A549 (cell line): ENCODE results near the gene SLF2. TPM values are rescaled to one million over a fixed set of nuclear protein-coding genes. Genes with fewer than 3 reads are reported as not detected.

Experiments used
- ATAC-seq, 2 experiments: fragments of 200-7000 bp in 1 of 2; fragments of >200 bp in 1 of 2; cut with Nextera tagmentation in 1 of 2; cut with Tn5 transposase in 1 of 2; 3 replicates each; pipeline versions ENCODE4 v1.8.0 to v1.9.1; 2018 to 2020; ENCODE audit warnings: mild to moderate bottlenecking in 1 of 2, moderate library complexity in 1 of 2
- CTCF ChIA-PET: fragments of 300-600 bp; sonication (Branson Sonifier 250); formaldehyde crosslinking; extraction: SDS; loops from one replicate; lab custom pipeline; 2021; ENCODE audit warnings: antibody characterized with exemption, inconsistent platforms; lab: Yijun Ruan, JAX
- POLR2A ChIA-PET: fragments of 350-600 bp; formaldehyde crosslinking; extraction: SDS; loops from one replicate; lab custom pipeline; 2021; ENCODE audit warnings: antibody characterized with exemption, inconsistent platforms; lab: Yijun Ruan, JAX
- DNase-seq, 2 experiments: peaks; one replicate each; pipeline versions ENCODE4 v3.0.0 to v3.0.0-alpha.2; 2011 to 2016; ENCODE audit warnings: low read depth in 1 of 2, low spot score in 1 of 2
- FAIRE-seq: peaks from 2 replicates; lab custom pipeline; 2011; peaks lifted over from hg19 to GRCh38; lab: Jason Lieb, UNC
- H3K27ac ChIP-seq, 2 experiments: fragments of >200 bp; sonication (Bioruptor Twin); formaldehyde crosslinking; 3 replicates each; pipeline ENCODE4 v1.5.1; 2016 to 2017
- H3K4me1 ChIP-seq: fragments of >200 bp; sonication (Bioruptor Twin); formaldehyde crosslinking; 3 replicates; pipeline ENCODE4 v1.6.1; 2016
- H3K4me2 ChIP-seq: fragments of >200 bp; sonication (Bioruptor Twin); formaldehyde crosslinking; 3 replicates; pipeline ENCODE4 v1.6.1; 2016
- H3K4me3 ChIP-seq: fragments of >200 bp; sonication (Bioruptor Twin); formaldehyde crosslinking; 3 replicates; pipeline ENCODE4 v1.5.1; 2016
- H3K9me3 ChIP-seq: fragments of >200 bp; sonication (Bioruptor Twin); formaldehyde crosslinking; 3 replicates; pipeline ENCODE4 v1.6.1; 2016
- BHLHE40 ChIP-seq: IDR thresholded peaks from 2 replicates; pipeline ENCODE4 v1.6.1; 2012; ENCODE audit warnings: low read depth, low read length, inconsistent platforms
- CHD4 ChIP-seq: fragments of 200-600 bp; sonication (generic); IDR thresholded peaks from 2 replicates; pipeline ENCODE4 v1.6.1; 2016; ENCODE audit warnings: antibody characterized with exemption, mild to moderate bottlenecking, borderline replicate concordance
- CTCF ChIP-seq: fragments of >200 bp; sonication (Bioruptor Twin); formaldehyde crosslinking; IDR thresholded peaks from 3 replicates; pipeline ENCODE4 v1.5.1; 2016
- E2F6 ChIP-seq: IDR thresholded peaks from 2 replicates; pipeline ENCODE4 v1.6.1; 2012; ENCODE audit warnings: low read depth, borderline replicate concordance
- EHF ChIP-seq: fragments of 250-450 bp; sonication (Bioruptor Pico); IDR thresholded peaks from 2 replicates; pipeline ENCODE4 v1.5.0; 2020; ENCODE audit warnings: mild to moderate bottlenecking
- EP300 ChIP-seq, 2 experiments: fragments of >200 bp; sonication (Bioruptor Twin); formaldehyde crosslinking; IDR thresholded peaks; 2 replicates in 1 of 2; 3 replicates in 1 of 2; pipeline ENCODE4 v1.6.1; 2016 to 2017
- FOSL2 ChIP-seq, 2 experiments: fragments of 450-650 bp in 1 of 2; fragments of >200 bp in 1 of 2; sonication (Bioruptor Twin) in 1 of 2; formaldehyde crosslinking; IDR thresholded peaks; 2 replicates each; pipeline versions ENCODE4 v1.5.0 to v1.6.1; 2016 to 2020; ENCODE audit warnings: mild to moderate bottlenecking in 1 of 2, moderate library complexity in 1 of 2
- FOXS1 ChIP-seq: fragments of 250-450 bp; sonication (Bioruptor Pico); IDR thresholded peaks from 2 replicates; pipeline ENCODE4 v1.5.0; 2020; ENCODE audit warnings: mild to moderate bottlenecking, moderate library complexity
- HDAC2 ChIP-seq: fragments of 200-600 bp; sonication (generic); IDR thresholded peaks from 2 replicates; pipeline ENCODE4 v1.6.1; 2016
- HEYL ChIP-seq: fragments of 250-450 bp; sonication (Bioruptor Pico); IDR thresholded peaks from 2 replicates; pipeline ENCODE4 v1.8.0; 2021; ENCODE audit warnings: mild to moderate bottlenecking, moderate library complexity
- HMGXB4 ChIP-seq: fragments of 250-450 bp; sonication (Bioruptor Pico); IDR thresholded peaks from 2 replicates; pipeline ENCODE4 v1.5.0; 2021; ENCODE audit warnings: mild to moderate bottlenecking, moderate library complexity, borderline replicate concordance
- HOXA7 ChIP-seq: fragments of 250-450 bp; sonication (Bioruptor Pico); IDR thresholded peaks from 2 replicates; pipeline ENCODE4 v1.5.0; 2020; ENCODE audit warnings: mild to moderate bottlenecking, moderate library complexity
- JUN ChIP-seq, 2 experiments: fragments of >200 bp; sonication (Bioruptor Twin); formaldehyde crosslinking; IDR thresholded peaks; 2 replicates in 1 of 2; 3 replicates in 1 of 2; pipeline ENCODE4 v1.6.1; 2016 to 2017
- JUNB ChIP-seq: fragments of >200 bp; sonication (Bioruptor Twin); formaldehyde crosslinking; IDR thresholded peaks from 2 replicates; pipeline ENCODE4 v1.6.1; 2016
- KDM5A ChIP-seq: fragments of 200-600 bp; sonication (generic); IDR thresholded peaks from 2 replicates; pipeline ENCODE4 v1.6.1; 2016; ENCODE audit warnings: antibody characterized with exemption, mild to moderate bottlenecking
- MAX ChIP-seq: IDR thresholded peaks from 2 replicates; pipeline ENCODE4 v1.6.1; 2012
- NPAS2 ChIP-seq: fragments of 250-450 bp; sonication (Bioruptor Pico); IDR thresholded peaks from 2 replicates; pipeline ENCODE4 v1.8.0; 2022; ENCODE audit warnings: mild to moderate bottlenecking, moderate library complexity, borderline replicate concordance
- NR3C1 ChIP-seq: fragments of >200 bp; sonication (Bioruptor Twin); formaldehyde crosslinking; IDR thresholded peaks from 3 replicates; pipeline ENCODE4 v1.6.1; 2017
- PBX3 ChIP-seq: IDR thresholded peaks from 2 replicates; pipeline ENCODE4 v1.6.1; 2012
- PHF8 ChIP-seq: fragments of 200-600 bp; sonication (generic); IDR thresholded peaks from 2 replicates; pipeline ENCODE4 v1.6.1; 2016; ENCODE audit warnings: low read depth, mild to moderate bottlenecking, antibody characterized with exemption, moderate library complexity, borderline replicate concordance
- RAD21 ChIP-seq, 2 experiments: fragments of >200 bp in 1 of 2; sonication (Bioruptor Twin) in 1 of 2; formaldehyde crosslinking in 1 of 2; IDR thresholded peaks in 1 of 2; conservative IDR thresholded peaks in 1 of 2; 2 replicates in 1 of 2; 3 replicates in 1 of 2; pipeline ENCODE4 v1.6.1; 2012 to 2018; ENCODE audit warnings: inconsistent platforms in 1 of 2
- RARB ChIP-seq: fragments of 250-450 bp; sonication (Bioruptor Pico); IDR thresholded peaks from 2 replicates; pipeline ENCODE4 v1.8.0; 2021; ENCODE audit warnings: mild to moderate bottlenecking, moderate library complexity
- RCOR1 ChIP-seq: fragments of 150-350 bp; IDR thresholded peaks from 2 replicates; pipeline ENCODE4 v1.6.1; 2014; ENCODE audit warnings: antibody characterized with exemption, low read length, low read depth
- SMC3 ChIP-seq: fragments of >200 bp; sonication (Bioruptor Twin); formaldehyde crosslinking; IDR thresholded peaks from 3 replicates; pipeline ENCODE4 v1.6.1; 2018; ENCODE audit warnings: inconsistent platforms
- TFCP2L1 ChIP-seq: fragments of 250-450 bp; sonication (Bioruptor Pico); IDR thresholded peaks from 2 replicates; pipeline ENCODE4 v1.5.0; 2021; ENCODE audit warnings: mild to moderate bottlenecking
- USF2 ChIP-seq: fragments of 450-650 bp; IDR thresholded peaks from 2 replicates; pipeline ENCODE4 v1.6.1; 2014; ENCODE audit warnings: antibody characterized with exemption
- ZC3H11A ChIP-seq: fragments of 450-650 bp; IDR thresholded peaks from 2 replicates; pipeline ENCODE4 v1.6.1; 2014; ENCODE audit warnings: antibody characterized with exemption, mild to moderate bottlenecking
- ZFP36 ChIP-seq: fragments of 450-650 bp; IDR thresholded peaks from 2 replicates; pipeline ENCODE4 v1.6.1; 2014; ENCODE audit warnings: borderline replicate concordance; ENCODE audit not compliant: partially characterized antibody
- ZSCAN20 ChIP-seq: fragments of 250-450 bp; sonication (Bioruptor Pico); IDR thresholded peaks from 2 replicates; pipeline ENCODE4 v1.8.0; 2022; ENCODE audit warnings: mild to moderate bottlenecking, moderate library complexity
- WGBS: methylation state at CpG from one replicate; pipeline ENCODE4 v1.1.6; 2017; ENCODE audit errors: missing lambda C conversion rate; 5-methylcytosine and 5-hydroxymethylcytosine counted together
- polyA plus RNA-seq, 4 experiments: library from polyadenylated mRNA; depleted of rRNA in 3 of 4; stranded (reverse); fragments of >200 nt; fragmentation: RNase III in 1 of 4; extraction: RNeasy Plus Mini Kit Qiagen cat#74134 plus additional on column Dnase treatment in 1 of 4; gene quantifications; 2 replicates in 3 of 4; 3 replicates in 1 of 4; pipeline ENCODE4 v1.2.3, GENCODE V29; 2011 to 2017

SLF2 gene
- polyA plus RNA-seq, 2 of the 4 experiments (the other 2 are of a cell fraction), result 13.0 to 16.6 TPM

- Histone ChIP-seq H3K27ac (no peak overlapping the region), H3K4me3 (no peak overlapping the region), H3K9me3 (no peaks in the 10 kb centered on the region), H3K4me2 (no peak overlapping the region), H3K4me1 (peaks cover 6% of the 10 kb centered on the region; the same call in 2 of the 3 replicates)
- ATAC-seq (no peak), DNase-seq (no peak), FAIRE-seq (no peak)
- TF ChIP-seq BHLHE40 (no peak), HDAC2 (no peak), FOXS1 (CRISPR knock-in tag) (no peak), TFCP2L1 (CRISPR knock-in tag) (no peak), JUN (IDR thresholded peaks at IDR 0.05) (no peak), RAD21 (conservative IDR thresholded peaks at IDR 0.05 in 1 of 2, IDR thresholded peaks at IDR 0.05 in 1 of 2) (no peak), EP300 (IDR thresholded peaks at IDR 0.05) (no peak), MAX (no peak), KDM5A (no peak), ZFP36 (no peak), EHF (no peak), NR3C1 (no peak), CHD4 (no peak)
- CTCF ChIA-PET, result interaction anchor here (1.2 to 2.8 kb wide), 2 partner anchors 86 to 91 kb away, joined by 3 to 5 read pairs; no protein-coding TSS in a partner anchor
- WGBS, result 0% methylated on average over 1 of the region's 1 CpG
- POLR2A ChIA-PET, result interaction anchor here (1.0 kb wide), 1 partner anchor 14 kb away, joined by 4 read pairs; no protein-coding TSS in a partner anchor
These were observed 15.3 kb downstream of the SLF2 start for GRCh38 chr10:100928039-100928438.

- DNase-seq (peak; percentile 10 to 12), FAIRE-seq (peak; percentile 61), ATAC-seq (peak; percentile 71 to 81)
- no peak for TF ChIP-seq E2F6
- no peak for TF ChIP-seq CTCF
- no peak for TF ChIP-seq RARB (CRISPR knock-in tag)
- TF ChIP-seq PBX3, result no peak
- TF ChIP-seq RCOR1, result no peak
- TF ChIP-seq HOXA7 (CRISPR knock-in tag), result no peak
- no peak for TF ChIP-seq HMGXB4
- TF ChIP-seq SMC3, result no peak
- no peak for TF ChIP-seq ZC3H11A
- no peak for TF ChIP-seq FOSL2 (IDR thresholded peaks at IDR 0.05)
- TF ChIP-seq FOSL2 (CRISPR knock-in tag; IDR thresholded peaks at IDR 0.05), result no peak
- TF ChIP-seq NPAS2, result no peak
- no peak for TF ChIP-seq USF2
- TF ChIP-seq ZSCAN20 (CRISPR knock-in tag), result no peak
- TF ChIP-seq RAD21 (conservative IDR thresholded peaks at IDR 0.05 in 1 of 2, IDR thresholded peaks at IDR 0.05 in 1 of 2), result no peak
- TF ChIP-seq HEYL (CRISPR knock-in tag), result no peak
- TF ChIP-seq PHF8, result no peak
- no peak for TF ChIP-seq CHD4
- TF ChIP-seq JUNB, result no peak
- no peak overlapping the region for H3K4me3 ChIP-seq
- H3K4me1 ChIP-seq, result no peaks in the 10 kb centered on the region
- ChIA-PET CTCF (interaction anchor here (1.0 to 1.1 kb wide), 2 partner anchors 8 to 52 kb away, joined by 3 read pairs; no protein-coding TSS in a partner anchor), POLR2A (no interaction called here)
- H3K9me3 ChIP-seq, result no peaks in the 10 kb centered on the region
- no peak overlapping the region for H3K27ac ChIP-seq
- H3K4me2 ChIP-seq, result no peak overlapping the region
These were observed 17.6 kb downstream of the SLF2 start for GRCh38 chr10:100930368-100930767.
